Measurements from ENCODE around the gene TRAF4.
"Not testable (repeated sequence)": the region's sequence is repeated elsewhere in the genome, so short reads cannot be mapped to it uniquely, and the experiment has no call there.

The TRAF4 gene

DNA sequence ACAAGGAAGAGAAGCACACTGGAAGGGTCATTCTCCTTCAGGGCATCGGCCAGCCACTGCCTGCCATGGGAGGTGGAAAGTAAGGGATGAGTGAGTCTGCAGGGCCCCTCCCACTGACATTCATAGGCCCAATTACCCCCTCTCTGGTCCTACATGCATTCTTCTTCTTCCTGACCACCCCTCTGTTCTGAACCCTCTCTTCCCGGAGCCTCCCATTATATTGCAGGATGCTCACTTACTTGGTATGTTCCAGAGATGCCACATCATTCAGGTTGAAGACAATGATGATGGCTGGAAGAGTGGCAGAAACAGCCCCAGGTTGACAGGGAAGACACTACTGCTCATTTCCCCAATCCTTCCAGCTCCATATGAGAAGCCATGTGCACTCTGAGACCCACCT, 28.6 kb upstream of the TRAF4 start:
- no peak for DNase-seq

DNA sequence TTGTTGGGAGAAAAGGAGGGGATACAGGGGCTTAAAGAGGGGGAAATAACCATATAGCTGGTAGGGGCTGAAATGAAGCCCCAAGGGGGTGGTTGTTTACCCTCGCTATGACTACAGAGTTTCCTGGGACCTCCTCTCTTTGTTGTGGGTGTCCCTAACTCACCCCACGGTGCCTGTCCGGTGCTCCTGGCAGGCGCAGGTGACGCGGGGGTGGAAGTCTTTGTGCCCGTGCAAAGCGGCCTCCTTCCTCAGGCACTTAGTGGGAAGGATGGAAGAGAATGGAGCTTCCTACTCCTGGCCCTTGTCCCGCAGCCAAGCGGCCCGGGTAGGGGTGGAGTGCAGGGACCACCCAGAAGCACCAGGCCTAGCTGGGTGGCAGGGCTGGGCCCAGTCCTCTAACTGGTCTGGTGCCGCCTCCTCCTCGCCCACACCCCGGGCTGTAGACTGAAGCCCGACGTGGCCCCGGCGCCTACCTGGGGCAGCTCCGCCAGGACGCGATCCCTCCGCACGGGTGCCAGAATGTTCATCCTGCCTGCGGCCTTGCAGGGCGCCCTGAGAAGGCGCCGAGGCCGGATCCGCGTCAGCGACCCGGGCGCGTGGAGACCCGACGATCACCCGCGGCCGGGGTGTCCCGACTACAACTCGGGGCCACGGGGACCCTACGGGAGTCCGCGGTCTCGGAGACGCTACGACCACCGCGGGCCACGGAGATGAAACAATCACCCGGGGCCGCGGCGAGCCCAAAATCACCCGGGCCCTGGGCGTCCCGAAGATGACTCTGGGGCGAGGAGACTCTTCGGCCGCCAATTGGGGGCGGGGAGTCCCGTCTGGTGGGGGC, 26.9 kb upstream of the TRAF4 start:
- DNase-seq: peak; percentile 80

DNA sequence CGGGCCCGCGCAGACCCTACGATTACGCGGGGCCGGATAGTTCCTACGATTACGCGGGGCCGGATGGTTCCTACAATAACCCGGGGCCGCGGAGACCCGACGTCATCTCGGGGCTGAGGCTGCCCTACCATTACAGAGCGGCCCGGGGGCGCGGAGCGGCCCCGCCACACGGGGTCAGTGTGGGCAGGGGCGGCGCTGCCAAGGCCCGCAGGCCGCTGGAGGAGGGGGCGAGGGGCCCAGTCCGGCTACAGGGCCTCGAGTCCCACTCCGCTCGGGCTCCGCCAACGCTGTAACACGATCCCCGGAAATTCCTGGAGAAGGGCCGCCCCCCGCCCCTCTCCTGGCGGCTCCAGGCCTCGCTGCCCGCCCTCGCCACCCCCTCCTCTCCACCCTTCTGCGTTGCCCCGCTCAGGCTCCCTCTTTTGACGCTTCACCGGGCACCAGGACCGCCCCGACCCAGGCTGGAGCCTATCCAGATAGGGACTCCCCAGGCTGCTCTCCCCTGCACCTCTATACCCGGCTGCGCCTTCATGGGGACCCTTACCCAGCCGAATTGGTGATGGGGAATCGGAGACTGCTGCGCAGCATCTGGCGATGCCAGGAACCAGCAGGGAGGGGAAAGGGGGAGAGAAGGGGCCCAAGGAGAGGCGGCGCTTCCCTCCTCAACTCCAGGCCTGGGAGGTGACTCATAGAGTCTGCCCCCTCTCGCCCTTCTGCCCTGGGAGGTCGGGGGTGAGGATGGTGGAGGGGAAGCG, 26.1 kb upstream of the TRAF4 start, which contains the start of gene RAB34:
Gene RAB34, minus strand, starts transcription at position 291 of the 755 bp plus-strand sequence. CDS start 602 bp downstream, outside the sequence.
- DNase-seq: peak; percentile 96

DNA sequence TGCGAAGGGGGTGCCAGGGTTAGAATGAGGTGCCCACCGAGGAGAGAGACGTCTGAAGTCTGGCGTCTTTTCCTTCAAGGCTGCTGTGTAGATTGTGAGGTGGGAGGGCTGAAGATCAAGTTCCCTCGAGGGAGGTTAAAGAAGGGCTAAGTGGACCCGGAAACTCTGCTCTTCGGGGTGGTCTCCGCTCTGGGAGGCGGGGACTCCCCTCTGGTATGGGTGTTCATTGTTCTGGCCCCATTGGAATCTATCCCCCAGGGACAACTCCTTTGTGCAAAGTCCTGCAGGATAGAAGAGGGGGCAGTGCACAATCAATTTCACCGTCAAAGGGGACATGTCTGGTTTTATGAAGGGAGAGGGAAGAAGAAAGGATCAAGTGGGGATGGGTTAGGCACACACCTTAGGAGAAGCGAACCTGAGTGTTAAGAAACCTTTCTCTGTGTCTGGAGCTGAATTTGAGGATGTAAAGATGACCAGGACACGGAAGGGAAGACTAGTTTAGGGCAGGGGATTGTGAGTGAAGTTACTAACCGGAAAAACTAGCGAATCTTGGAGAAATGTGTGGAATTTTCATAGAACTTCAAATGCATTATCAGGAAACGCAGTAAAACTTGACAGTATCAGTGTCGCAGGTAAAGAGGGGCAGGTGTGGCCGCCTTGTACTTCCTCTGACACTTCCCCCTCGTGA, 25.3 kb upstream of the TRAF4 start:
- DNase-seq: no peak

DNA sequence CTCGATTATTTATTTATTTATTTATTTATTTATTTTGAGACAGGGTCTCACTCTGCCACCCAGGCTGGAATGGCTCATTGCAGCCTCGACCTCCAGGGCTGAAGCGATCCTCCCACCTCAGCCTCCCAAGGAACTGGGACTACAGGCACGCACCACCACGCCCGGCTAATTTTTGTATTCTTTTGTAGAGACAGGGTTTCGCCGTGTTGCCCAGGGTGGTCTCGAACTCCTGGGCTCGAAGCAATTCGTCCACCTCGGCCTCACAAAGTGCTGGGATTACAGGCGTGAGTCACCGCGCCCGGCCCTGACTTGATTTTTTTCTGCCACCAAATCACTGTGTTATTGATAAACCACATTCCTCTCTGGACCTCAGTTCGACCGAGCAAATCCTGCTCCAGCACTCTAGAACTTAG, 24.8 kb upstream of the TRAF4 start:
- DNase-seq: no peak

DNA sequence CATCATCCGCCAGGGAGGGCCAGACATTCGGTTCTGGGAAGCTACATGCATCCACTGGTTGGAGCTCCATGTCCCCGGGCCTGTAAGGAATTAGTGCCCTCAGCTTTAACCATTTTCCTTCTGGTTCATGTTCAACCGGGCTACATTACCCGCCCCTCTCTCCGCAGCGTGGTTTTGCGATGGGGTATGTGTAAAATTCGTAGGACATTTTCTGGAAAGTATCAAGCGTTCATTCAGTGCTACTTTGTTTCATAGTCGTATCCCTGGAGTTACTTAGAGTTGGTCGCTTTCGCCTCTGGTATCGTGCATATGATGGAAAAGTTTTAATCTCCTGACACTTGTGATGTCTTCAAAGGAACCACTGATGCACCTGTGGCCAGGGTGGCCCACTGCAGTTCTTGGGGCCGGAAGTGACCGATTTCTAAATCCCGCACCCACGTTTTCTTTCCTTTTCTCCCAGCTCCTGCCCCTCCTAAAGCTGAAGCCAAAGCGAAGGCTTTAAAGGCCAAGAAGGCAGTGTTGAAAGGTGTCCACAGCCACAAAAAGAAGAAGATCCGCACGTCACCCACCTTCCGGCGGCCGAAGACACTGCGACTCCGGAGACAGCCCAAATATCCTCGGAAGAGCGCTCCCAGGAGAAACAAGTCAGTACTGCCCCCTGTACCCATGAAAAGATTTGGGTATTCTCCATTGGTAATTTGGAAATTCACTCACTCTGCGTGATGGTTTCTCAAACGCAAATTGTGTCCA, 23.4 kb upstream of the TRAF4 start:
- DNase-seq: no peak

DNA sequence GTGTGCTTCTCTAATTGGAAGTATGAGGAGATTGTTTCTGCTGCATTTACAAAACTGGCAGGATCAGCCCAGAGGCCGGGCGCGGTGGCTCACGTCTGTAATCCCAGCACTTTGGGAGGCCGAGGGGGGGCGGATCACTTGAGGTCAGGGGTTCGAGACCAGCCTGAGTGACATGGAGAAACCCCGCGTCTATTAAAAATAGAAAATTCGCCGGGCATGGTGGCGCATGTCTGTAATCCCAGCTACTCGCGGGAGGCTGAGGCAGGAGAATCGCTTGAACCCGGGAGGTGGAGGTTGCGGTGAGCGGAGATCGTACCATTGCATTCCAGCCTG, 22.8 kb upstream of the TRAF4 start:
- not testable (repeated sequence) for DNase-seq

DNA sequence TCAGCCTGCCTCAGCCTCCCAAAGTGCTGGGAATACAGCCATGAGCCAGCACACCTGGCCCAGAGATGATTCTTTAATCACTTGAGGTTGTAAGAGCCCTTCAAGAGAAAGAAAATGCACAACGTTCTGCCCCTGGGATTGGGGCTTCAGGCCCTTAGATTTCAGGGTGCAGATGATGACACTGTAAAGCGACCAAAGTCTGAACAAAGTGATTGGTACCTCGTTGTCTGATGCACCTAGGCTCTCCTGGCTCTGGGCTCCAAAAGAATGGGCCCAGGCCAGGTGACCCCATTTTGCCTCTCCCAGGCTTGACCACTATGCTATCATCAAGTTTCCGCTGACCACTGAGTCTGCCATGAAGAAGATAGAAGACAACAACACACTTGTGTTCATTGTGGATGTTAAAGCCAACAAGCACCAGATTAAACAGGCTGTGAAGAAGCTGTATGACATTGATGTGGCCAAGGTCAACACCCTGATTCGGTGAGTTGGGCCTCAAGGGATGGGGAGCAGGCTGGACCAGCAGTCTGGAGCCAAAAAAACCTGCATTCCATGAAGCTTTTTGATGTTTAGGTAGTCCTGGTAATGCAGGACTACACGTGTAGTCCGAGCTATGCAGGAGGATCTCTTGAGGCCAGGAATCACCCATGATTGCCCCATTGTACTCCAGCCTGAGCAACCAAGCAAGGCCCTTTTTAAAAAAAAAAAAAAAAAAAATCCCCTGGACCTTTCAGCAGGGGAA, 21.2 kb upstream of the TRAF4 start:
- DNase-seq: no peak

DNA sequence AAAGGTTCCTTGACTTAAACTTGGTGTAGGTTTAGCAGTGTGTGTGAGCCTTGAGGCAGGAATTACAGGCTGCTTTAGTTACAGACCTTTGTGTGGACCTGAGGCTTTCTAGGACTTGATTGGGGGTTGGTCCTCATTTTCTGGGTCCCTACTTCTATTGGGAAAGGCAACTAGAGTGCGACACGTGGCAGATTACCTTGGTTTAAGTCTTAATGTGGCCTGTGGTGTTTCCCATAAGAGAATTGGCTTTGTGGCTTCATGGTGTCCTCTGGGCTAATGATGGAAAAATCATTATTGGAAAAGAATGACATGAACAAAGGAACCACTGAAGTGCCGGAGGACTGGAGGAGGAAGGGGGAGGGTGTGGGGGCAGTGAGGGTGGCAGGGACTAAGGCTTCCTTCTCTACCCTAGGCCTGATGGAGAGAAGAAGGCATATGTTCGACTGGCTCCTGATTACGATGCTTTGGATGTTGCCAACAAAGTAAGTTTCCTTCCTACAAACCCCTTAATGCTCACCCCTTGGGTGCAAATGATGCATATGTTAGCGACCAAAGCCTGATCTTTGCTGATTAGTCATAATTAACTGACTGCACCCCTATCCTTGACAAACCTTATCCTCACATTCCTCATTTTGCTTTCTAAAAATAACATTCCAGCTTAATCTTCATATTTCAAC, 20.5 kb upstream of the TRAF4 start:
- DNase-seq: no peak

DNA sequence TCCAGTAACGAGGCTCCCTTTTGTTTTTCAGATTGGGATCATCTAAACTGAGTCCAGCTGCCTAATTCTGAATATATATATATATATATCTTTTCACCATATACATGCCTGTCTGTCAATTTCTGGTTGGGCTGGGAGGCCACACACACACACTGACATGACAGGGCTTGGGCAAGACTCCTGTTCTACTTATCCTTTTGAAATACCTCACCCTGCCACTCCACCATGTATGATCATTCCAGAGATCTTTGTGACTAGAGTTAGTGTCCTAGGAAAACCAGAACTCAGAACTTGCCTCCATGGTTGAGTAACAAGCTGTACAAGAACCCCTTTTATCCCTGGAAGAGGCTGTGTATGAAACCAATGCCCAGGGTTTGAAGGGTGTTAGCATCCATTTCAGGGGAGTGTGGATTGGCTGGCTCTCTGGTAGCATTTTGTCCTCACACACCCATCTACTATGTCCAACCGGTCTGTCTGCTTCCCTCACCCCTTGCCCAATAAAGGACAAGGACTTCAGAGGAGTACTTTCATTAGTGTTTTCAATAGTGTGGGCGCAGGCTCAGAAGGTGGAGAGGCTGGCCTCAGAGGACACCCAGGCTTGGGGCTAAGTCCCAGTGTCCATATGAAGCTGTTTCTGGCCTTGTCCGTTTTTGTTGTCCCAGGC, 19.8 kb upstream of the TRAF4 start:
- DNase-seq: not testable (repeated sequence)

DNA sequence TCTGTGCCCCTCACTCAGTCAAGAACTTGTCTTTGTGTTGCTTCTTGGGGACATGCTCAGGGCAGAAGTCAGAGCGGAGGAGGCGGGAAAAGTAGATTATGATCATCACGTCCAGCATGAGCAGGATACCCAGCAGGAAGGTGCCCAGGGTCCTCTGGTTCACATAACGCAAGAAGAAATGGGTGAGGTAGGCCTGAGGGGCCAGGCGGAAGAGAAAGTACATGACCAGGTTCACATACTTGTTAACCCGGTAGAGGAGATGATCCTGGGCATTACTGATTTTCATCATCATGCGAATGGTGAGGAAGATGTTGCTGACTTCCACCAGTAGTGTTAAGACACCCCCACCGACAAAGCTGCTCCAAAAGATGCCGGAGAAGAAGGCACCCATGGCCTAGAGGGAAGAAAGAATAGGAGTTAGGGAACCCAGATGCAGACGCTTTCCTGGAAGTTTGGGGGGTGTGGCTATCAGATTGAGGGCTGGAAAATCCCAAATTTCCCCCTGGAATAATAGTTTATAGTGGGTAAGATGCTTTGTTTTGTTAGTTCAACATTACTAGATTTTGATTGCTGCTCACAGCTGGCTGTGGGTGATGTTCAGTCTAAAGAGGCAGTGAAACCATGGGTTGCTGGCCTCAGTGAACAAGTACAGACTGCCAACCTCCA, 19.2 kb upstream of the TRAF4 start:
- DNase-seq: no peak

DNA sequence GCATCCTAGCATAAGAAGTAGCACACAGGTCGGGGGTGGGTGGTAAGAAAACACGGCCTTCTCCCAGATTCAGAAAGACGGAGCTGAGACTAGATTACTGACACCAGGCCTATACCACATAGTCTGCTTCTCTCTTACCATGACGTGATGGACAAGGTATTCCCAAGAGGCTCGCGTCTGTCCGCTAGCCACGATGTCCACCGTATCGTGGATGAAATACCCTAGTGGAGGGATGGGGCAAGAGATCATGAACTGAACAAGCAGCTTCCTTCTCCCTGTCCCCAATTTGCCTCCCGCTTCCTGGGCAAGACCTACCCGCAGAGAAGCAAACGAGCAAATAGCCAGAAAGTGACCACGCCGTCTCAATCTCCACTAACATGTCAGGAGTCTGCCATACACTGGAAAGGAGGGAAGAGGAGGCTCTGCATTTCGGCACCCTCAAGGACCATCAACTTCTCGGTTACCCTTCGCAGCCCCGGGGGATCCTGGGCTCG, 18.6 kb upstream of the TRAF4 start:
- DNase-seq: peak; percentile 40

DNA sequence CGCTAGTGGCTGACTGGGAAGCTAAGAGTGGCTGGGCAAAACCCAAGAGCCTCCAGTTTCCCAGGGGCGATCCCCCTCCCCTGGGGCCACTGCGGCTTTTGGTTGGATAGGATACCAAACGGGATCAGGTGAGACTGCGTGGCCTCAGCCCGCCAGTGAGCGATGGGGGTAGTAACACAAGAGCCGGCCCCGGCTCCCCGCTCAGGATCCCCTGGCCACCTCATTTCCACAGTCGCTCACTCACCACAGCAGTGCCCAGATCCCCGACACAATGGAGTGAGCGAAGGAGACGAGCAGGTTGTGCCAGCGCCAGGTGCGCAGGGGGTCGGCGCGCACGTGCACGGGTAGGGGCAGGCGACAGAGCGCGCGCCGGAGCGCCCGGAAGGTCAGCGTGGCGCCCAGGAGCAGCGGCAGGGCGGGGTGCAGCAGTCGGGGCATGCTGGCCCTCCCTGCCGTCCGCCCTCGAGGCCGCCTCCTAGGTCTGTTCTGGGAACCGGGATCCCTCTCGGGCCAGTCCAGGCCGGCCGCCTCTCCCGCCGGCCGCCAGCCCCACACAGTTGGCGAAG, 18.1 kb upstream of the TRAF4 start:
- no peak for DNase-seq

DNA sequence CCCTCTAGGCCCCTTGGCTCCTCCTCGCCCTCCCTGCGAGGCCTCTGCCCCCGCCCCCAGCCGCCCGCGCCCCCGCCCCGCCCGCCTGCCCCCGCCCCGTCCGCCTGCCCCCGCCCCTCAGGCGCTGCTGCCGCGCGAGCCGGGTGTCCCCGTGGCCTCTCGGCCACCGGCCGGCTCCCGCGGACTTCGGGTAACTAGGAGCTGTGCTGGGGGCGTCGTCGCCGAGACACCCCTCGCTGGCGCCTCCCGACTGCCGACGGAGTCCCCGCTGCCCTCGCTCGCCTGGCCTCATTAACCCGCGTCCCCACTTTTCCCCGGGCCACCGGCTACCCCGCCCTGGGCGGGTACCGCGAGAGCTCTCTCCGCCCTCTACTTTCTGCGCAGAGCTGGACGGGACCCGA, 17.6 kb upstream of the TRAF4 start, which contains the start of gene TLCD1:
Gene TLCD1, minus strand, starts transcription at position 8 of the 401 bp plus-strand sequence. CDS start 136 bp downstream, outside the sequence.
- DNase-seq: peak; percentile 89

DNA sequence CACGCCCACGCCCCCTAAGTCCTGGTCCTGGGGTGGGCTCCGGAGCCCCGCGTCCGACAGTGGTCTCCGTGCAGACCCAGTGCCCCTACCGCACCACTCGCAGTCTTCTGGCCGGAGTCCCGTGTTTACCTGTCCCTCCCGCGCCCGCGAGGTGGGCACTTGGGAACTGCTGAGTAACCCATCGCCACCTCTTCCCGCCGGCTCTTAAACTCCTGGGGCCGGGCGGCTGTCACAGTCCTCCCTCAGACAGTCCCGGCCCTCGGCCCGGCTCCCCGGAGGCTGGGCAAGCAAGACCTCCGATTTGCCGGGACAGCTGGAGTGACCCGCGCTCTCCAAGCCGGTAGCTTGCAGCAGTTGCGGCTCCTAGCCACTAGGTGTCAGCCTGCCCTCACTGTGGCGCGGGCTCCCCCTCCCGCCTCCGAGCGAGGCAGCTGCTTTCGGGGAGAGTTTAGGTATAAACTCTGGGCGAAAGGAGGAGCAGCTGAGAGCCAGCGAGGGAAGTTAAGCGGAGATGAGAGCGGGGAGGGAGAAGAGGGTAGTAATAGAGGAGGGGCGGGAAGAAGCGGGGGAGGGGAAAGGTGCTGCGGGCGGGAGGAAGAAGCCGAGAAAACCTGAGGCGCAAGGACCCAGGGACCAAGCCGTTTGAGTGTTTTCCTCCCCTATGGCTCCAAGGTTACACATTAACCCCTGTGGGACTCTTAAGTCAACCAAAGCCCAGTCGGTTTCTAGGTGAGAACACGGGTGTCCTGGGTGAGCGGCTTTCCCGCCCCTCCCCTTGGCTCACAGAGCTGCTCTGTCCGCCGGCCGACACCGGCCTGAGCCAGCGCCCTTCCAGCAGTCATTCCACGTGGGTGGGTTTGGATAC, 17.0 kb upstream of the TRAF4 start:
- DNase-seq: peak; percentile 97

DNA sequence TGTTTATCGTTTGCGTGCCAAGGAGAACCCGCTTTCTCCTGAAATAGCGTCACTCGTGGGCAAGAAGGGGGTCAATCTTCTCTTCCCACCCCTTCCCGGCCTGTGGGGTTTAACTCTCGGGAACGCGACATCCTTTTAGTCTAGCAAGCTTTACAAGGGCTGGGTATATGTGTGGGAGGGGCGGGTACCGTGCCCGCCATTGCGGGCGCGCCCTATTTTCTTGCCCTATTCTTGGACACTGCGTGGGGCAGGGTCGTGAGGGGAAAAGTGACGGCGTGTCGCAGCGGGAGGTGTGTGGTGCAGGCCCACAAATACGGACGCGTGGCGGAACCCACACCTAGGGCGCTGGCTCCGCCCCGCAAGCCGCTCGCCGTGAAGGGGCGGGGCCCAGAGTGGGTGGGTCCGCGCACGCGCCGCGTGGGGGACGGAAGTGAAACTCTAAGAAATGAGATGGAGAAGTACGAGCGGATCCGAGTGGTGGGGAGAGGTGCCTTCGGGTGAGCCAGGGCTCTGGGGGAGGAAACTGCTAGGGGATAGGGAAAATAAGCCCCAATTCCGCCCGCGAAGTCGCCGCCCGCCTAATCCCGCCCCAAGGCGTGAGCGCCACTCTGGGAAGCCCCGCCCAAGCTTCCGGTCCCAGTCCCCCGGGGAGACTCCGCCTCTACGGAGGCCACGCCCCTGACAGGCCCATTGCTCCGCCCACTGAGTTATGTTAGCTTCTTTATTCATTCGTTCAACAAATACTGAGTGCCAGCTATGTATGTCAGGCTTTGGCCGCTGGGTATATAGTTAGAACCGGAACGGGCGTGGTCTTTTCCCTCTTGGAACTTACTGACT, 15.2 kb upstream of the TRAF4 start, which contains the start of gene NEK8:
Gene NEK8, plus strand, starts transcription at position 425 of the 837 bp plus-strand sequence. Its CDS starts 26 bp downstream, at position 451.
- DNase-seq: peak; percentile 97

DNA sequence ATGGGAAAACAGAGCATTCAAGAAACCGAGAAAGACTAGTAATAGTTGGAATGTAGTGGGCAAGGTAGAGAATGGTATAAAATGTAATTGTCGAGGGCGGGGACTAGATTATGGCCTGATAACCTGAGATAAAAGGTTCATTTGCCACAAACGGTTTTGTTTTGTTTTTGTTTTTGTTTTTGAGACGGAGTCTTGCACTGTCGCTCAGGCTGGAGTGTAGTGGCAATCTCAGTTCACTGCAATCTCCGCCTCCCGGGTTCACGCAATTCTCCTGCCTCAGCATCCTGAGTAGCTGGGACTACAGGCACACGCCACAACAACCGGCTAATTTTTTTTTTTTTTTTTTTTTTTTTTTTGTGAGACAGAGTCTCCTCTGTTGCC, 13.9 kb upstream of the TRAF4 start:
- no peak for DNase-seq

DNA sequence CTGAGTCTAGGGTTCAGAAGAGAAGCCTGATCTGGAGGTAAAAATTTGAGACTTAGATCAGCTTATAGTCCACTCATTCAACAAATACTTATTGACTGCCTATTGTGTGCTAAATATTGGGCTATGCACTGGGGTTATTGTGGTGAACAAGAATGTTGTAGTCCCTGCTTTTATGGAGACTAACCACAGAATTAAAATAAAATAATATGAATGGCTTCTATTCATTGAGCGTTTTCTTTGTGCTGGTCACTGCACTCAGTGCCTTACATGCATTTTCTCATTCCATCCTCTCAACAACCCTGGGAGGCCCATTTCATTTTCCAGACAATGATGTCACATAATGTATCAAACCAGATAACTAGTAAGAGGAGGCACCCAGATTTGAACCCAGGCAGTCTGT, 10.5 kb upstream of the TRAF4 start:
- DNase-seq: no peak
